IPS-15b (cell line): ENCODE results near the gene PSMD3.

ENCODE experiments used
- H3K27me3 ChIP-seq: one replicate; pipeline ENCODE4 v1.6.1; 2013; ENCODE audit warnings: low read length; ENCODE audit not compliant: control insufficient read depth, insufficient read depth
- H3K36me3 ChIP-seq: one replicate; pipeline ENCODE4 v1.6.1; 2013; ENCODE audit warnings: low read length; ENCODE audit not compliant: control insufficient read depth, insufficient read depth
- H3K4me1 ChIP-seq: one replicate; pipeline ENCODE4 v1.6.1; 2013; ENCODE audit warnings: mild to moderate bottlenecking, low read length; ENCODE audit not compliant: control insufficient read depth, insufficient read depth
- H3K4me3 ChIP-seq: one replicate; pipeline ENCODE4 v1.5.1; 2013; ENCODE audit warnings: low read depth, low read length
- H3K9ac ChIP-seq: one replicate; pipeline ENCODE4 v1.6.1; 2013; ENCODE audit warnings: low read depth, mild to moderate bottlenecking, low read length
- H3K9me3 ChIP-seq: one replicate; pipeline ENCODE4 v1.6.1; 2013; ENCODE audit warnings: mild to moderate bottlenecking, low read length; ENCODE audit not compliant: control insufficient read depth, insufficient read depth

Gene PSMD3

GRCh38 chr17:39980351-39981206 is at the start of gene PSMD3:
Gene PSMD3 (plus strand): TSS chr17:39980807. CDS start chr17:39980971, 164 bp downstream.
- H3K4me3 ChIP-seq, result peak within 1 kb of the TSS; percentile 98

GRCh38 chr17:39933912-39934311 is 46.7 kb upstream of the PSMD3 start:
- Histone ChIP-seq H3K36me3 (no peaks in the 10 kb centered on the region), H3K9me3 (no peaks in the 10 kb centered on the region), H3K4me3 (peak overlapping the region; percentile 4), H3K9ac (no peak overlapping the region), H3K4me1 (peaks cover 4% of the 10 kb centered on the region), H3K27me3 (no peaks in the 10 kb centered on the region)

More at GRCh38 chr17:39980351-39981206, at the start of gene PSMD3:
- peaks cover 20% of the 10 kb centered on the region for H3K36me3 ChIP-seq
- no peaks in the 10 kb centered on the region for H3K9me3 ChIP-seq
- H3K27me3 ChIP-seq, result peaks cover 2% of the 10 kb centered on the region
- peak within 1 kb of the TSS; percentile 93 for H3K9ac ChIP-seq
- H3K4me1 ChIP-seq, result peaks cover 11% of the 10 kb centered on the region

- peaks cover 4% of the 10 kb centered on the region for H3K4me1 ChIP-seq
- H3K27me3 ChIP-seq, result no peaks in the 10 kb centered on the region
- H3K9ac ChIP-seq, result no peak overlapping the region
- no peaks in the 10 kb centered on the region for H3K9me3 ChIP-seq
- H3K36me3 ChIP-seq, result no peaks in the 10 kb centered on the region
- no peak overlapping the region for H3K4me3 ChIP-seq
Measured at GRCh38 chr17:39934324-39934723, 46.3 kb upstream of the PSMD3 start.

- no peak overlapping the region for H3K4me3 ChIP-seq
- peaks cover 4% of the 10 kb centered on the region for H3K4me1 ChIP-seq
- H3K9me3 ChIP-seq, result no peaks in the 10 kb centered on the region
- no peaks in the 10 kb centered on the region for H3K27me3 ChIP-seq
- H3K9ac ChIP-seq, result no peak overlapping the region
- H3K36me3 ChIP-seq, result no peaks in the 10 kb centered on the region
Measured at GRCh38 chr17:39935909-39936308, 44.7 kb upstream of the PSMD3 start.

GRCh38 chr17:39937447-39937846 is 43.2 kb upstream of the PSMD3 start:
- H3K4me3 ChIP-seq, result no peak overlapping the region
- no peaks in the 10 kb centered on the region for H3K27me3 ChIP-seq
- no peaks in the 10 kb centered on the region for H3K9me3 ChIP-seq
- H3K9ac ChIP-seq, result no peak overlapping the region
- peaks cover 4% of the 10 kb centered on the region for H3K4me1 ChIP-seq
- no peaks in the 10 kb centered on the region for H3K36me3 ChIP-seq

GRCh38 chr17:39938140-39938869 is 42.3 kb upstream of the PSMD3 start:
- Histone ChIP-seq H3K9me3 (no peaks in the 10 kb centered on the region), H3K36me3 (no peaks in the 10 kb centered on the region), H3K27me3 (no peaks in the 10 kb centered on the region), H3K9ac (no peak overlapping the region), H3K4me1 (peaks cover 4% of the 10 kb centered on the region), H3K4me3 (no peak overlapping the region)

- Histone ChIP-seq H3K36me3 (no peaks in the 10 kb centered on the region), H3K4me1 (no peaks in the 10 kb centered on the region), H3K4me3 (no peak overlapping the region), H3K9me3 (no peaks in the 10 kb centered on the region), H3K27me3 (no peaks in the 10 kb centered on the region), H3K9ac (no peak overlapping the region)
Measured at GRCh38 chr17:39939106-39939505, 41.5 kb upstream of the PSMD3 start.

- Histone ChIP-seq H3K27me3 (no peaks in the 10 kb centered on the region), H3K9ac (no peak overlapping the region), H3K4me1 (no peaks in the 10 kb centered on the region), H3K36me3 (no peaks in the 10 kb centered on the region), H3K4me3 (no peak overlapping the region), H3K9me3 (no peaks in the 10 kb centered on the region)
Measured at GRCh38 chr17:39939588-39940419, 40.8 kb upstream of the PSMD3 start.

GRCh38 chr17:39943702-39944392 is 36.8 kb upstream of the PSMD3 start:
- H3K9ac ChIP-seq, result no peak overlapping the region

GRCh38 chr17:39944393-39944711 is 36.3 kb upstream of the PSMD3 start:
- Histone ChIP-seq H3K27me3 (no peaks in the 10 kb centered on the region), H3K9ac (no peak overlapping the region), H3K4me1 (no peaks in the 10 kb centered on the region), H3K4me3 (no peak overlapping the region), H3K9me3 (no peaks in the 10 kb centered on the region), H3K36me3 (no peaks in the 10 kb centered on the region)

More at GRCh38 chr17:39943702-39944392, 36.8 kb upstream of the PSMD3 start:
- Histone ChIP-seq H3K36me3 (no peaks in the 10 kb centered on the region), H3K27me3 (no peaks in the 10 kb centered on the region), H3K9me3 (no peaks in the 10 kb centered on the region), H3K4me3 (no peak overlapping the region), H3K4me1 (no peaks in the 10 kb centered on the region)
